Islet precursor cell (in vitro differentiated cells): ENCODE data around the gene GSK3A.

Experiments
- DNase-seq: peaks from one replicate; pipeline ENCODE4 v3.0.0-alpha.2; 2018

The GSK3A gene

DNA sequence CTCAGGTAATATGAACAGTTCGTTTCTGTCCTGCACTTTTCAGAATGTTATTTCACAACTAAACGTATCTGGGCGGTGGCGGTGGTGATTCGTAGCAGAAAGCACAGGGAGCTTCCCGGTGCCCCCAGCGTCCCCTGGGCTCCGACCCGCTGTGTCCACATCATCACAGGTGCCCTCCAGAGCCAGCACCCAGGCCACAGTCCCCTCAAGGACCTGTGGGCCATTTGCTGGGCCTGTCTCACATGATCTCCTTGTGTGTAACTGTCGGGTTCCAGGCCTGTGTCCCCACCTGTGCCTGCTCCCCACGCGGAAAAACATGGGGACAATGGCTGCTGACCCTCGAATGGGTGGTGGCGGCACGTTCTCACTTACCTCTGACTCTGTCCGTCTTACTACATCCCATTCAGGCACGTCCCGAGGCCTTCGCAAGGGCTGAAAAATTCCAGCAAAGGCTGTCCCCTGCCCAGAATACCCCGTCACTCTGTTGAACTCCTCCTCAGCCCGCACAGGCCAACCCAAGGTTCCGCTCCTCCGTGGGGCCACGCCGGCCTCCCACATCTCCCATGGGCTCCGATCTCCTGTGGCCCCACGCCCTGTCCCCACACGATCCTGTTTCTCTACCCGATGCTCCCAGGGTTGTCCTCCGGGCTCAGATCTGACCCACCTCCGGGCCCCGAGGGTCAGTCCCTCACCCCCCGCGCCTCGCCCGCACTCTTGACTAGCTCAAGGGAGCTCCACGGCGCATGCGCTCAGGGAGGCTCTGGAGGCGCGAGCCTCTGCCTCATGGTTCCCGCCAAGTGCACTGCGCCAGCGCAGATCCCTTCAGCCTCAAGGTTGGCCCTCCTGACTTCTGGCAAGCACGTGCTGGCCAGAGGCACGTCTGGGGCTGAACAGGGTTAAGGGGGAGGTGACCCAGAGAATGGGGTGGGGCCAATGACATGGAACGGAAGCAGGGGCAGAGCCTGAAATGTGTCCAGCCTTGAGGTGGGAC, 46.1 kb downstream of the GSK3A start:
- no peak for DNase-seq

DNA sequence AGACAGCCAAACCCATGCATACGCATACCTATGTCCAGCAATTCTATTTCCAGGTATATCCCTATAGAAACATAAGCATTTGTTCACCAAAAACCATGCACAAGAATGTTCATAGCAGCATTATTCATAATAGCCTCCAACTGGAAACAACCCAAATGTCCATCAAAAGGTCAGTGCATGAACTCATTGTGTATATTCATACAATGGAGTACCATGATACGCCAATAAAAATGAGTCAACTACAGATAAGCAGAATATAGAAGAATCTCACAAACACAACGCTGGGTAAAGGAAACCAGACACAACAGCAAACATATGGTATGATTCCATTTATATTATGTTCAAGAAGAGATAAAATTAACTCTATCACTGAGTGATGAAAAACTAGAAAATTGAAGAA, 48.7 kb downstream of the GSK3A start:
- no peak for DNase-seq

DNA sequence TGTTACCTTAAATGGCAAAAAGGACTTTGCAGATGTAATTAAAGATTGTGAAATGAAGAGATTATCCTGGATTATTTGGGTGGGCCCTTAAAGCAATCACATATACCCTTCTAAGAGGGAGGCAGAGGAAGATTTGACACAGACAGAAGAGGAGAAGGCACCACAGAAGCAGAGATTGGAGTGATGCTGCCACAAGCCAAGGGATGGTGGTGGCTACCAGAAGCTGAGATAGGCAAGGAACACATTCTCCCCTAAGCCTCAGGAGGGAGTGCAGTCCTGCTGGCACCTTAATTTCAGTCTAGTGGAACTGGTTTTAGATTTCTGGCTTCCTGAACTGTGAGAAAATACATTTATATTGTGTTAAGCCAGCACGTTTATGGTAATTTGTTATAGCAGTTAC, 49.1 kb downstream of the GSK3A start:
- no peak for DNase-seq

DNA sequence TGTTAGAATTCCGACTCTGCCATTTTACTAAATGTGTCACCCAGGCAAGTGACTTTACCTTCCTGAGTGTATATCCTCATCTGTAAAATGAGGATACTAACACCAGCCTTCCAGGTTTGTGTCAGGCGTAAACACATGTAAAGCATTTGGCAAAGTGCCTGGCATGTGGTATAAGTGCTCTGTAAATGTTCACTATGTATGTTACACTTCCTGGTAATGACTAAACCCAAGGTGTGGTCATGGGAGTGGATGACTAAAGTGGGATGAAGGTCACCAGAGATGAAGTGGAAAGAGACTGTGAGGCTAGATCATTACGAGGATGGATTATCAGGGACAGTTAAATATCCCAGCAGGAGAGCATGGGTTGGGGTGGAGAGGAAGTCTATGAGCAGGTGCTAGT, 50.5 kb downstream of the GSK3A start:
- DNase-seq: no peak

DNA sequence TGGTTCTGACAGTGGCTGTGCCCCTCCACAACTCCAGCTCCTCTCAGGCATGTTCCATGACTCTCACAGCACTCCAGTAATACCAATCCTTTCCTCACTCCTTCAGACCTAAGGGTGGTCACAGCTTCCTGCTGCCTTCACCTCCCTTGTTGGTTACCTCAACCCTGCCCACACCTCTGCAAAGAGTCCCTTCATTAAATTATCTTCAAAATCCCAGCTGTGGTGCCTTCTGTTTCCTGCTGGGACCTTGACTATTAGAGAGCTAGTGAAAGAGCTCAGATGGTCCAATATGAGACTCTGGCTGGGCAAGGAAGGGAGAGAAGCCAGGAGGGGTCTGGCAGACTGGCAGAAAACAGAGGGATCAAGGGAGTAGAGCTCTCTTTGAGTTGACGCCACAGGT, 51.1 kb downstream of the GSK3A start:
- no peak for DNase-seq

DNA sequence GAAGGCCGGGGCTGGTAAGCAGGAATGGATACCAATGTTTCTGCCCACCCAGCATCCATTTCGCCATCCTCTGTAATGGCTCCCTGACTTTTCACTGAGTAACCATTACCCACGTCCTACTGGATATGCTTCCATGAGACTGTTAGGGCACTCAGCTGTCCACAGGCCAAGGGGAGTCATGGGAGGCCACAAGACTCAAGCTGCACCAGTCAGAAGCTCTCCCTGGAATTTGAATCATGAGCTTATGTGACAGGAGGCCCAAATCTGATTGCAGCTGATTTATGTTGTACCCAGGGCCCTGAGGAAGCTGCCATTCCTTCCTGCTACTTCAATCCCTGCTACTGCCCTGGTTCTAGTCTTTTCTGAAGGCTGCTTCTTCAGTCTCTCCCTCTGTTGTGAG, 53.3 kb downstream of the GSK3A start:
- no peak for DNase-seq

DNA sequence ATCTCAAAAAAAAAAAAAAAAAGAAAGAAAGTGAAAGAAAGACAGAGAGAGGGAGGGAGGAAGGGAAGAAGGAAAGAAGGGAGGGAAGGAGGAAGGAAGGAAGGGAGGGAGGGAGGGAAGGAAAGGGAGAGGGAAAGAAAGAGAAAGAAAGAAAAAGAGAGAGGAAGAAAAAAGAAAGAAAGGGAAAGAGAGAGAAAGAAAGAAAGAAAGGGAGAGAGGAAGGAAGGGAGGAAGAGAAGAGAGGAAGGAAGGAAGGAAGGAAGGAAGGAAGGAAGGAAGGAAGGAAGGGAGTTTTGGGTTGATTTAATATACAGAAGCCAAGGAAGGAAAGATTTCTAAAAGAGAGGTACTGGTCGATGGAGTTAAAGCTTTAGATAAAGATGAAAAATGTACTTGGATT, 53.7 kb downstream of the GSK3A start:
- no peak for DNase-seq

DNA sequence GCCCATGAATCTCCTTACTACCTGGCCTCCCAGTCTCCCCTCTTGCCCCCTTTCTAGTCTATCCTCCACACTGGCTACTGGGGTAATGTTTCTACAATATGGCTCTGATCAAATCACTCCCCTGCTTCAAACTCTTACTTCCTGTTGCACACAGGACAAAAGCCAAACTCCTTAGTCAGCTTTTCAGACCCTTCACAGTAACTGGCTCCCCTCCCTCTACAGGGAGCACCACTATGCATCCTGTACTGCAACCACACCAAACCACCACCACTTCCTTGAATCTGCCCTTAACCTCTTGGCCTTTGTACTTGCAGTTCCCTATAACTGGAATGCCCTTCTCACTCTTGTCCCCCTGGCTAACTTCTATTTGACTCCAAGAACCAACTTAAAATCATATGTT, 57.1 kb downstream of the GSK3A start:
- no peak for DNase-seq

DNA sequence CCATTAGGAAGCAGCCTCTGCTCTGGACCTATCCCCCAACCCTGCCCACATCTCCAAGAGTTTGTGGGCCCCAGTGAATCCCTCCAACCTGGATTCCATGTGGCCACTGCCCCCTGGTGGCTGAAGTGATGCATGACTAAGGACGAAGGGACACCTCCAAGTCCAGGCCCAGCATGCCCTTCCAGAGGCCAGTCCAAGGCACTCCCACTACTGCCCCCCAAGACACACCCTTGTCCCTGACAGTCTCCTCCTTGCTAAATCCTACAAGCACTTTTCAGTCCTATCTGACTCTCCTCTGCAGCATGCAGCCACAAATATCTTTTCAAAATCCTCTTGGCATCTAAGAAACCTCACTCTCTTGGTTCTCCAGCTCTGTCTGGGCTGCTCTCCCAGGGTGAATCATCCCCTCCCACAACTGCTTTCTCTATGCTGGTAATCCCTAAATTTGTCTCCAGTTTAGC, 58.0 kb downstream of the GSK3A start:
- peak; percentile 88 for DNase-seq
